ENCODE results near the gene TIMM22. TPM values are rescaled to one million over a fixed set of nuclear protein-coding genes. Genes with fewer than 3 reads are reported as not detected.
A peak's percentile ranks its signal among the peaks of the same experiment; 100 is the strongest.

TIMM22 gene
- total RNA-seq, 1 experiment from 2014 or later: 14.0 TPM

- no peak overlapping the region for H2AFZ ChIP-seq (ENCODE audit: low read depth, low read length, poor library complexity, severe bottlenecking)
- POLR2A ChIA-PET: no interaction called here
- no peak for DNase-seq (ENCODE audit: low read depth, low spot score)
These were observed 5.5 kb downstream of the TIMM22 start for GRCh38 chr17:1002412-1002753.

DNA sequence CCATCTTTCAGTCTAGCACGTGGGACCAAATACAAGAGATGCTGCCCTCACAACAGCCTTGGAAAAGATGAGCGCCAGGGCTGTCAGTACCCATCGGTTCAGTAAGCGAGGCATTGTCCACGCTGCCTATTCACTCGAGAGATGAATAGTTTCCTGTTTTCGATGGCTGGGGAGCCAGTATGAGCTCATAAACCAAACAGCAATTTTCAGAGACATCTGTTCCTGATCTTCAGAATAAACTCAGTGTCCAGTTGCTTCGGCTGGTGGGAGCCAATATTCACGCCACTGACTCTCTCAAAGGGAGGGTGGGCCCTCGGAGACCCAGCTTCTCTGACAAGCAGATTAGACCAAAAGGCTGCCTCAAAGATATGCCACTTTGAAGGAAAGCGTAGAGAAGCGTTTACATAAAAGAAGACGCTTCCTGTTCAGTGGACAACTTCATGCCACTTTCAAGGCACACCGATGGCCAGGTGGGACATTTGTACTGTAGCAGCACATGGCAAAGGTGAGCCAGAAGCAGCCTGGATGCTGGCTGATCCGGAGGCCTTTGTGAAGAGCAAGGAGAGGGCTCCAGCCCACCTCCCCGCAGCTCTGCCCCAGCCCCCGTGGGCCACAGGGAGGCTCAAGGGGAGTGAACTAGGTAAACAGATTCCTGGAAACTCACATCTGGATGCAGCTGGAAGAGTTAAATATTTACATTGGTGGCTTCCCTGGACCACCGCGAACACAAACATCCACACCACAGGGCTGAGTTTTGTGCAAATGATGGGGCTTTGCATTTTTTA, 6.0 kb downstream of the TIMM22 start:
- H3K9me2 ChIP-seq (ENCODE audit: insufficient read depth): no peaks in the 10 kb centered on the region
- TF ChIP-seq SP1 (IDR thresholded peaks at IDR 0.05; ENCODE audit: low read depth) (no peak), ZNF274 (IDR thresholded peaks at IDR 0.05; ENCODE audit: low read depth, low read length) (no peak), POLR2AphosphoS5 (IDR thresholded peaks at IDR 0.05; ENCODE audit: low read depth, low read length) (no peak), CEBPB (IDR thresholded peaks at IDR 0.05; ENCODE audit: low read depth) (no peak)
- TF ChIP-seq, protein P1, sequence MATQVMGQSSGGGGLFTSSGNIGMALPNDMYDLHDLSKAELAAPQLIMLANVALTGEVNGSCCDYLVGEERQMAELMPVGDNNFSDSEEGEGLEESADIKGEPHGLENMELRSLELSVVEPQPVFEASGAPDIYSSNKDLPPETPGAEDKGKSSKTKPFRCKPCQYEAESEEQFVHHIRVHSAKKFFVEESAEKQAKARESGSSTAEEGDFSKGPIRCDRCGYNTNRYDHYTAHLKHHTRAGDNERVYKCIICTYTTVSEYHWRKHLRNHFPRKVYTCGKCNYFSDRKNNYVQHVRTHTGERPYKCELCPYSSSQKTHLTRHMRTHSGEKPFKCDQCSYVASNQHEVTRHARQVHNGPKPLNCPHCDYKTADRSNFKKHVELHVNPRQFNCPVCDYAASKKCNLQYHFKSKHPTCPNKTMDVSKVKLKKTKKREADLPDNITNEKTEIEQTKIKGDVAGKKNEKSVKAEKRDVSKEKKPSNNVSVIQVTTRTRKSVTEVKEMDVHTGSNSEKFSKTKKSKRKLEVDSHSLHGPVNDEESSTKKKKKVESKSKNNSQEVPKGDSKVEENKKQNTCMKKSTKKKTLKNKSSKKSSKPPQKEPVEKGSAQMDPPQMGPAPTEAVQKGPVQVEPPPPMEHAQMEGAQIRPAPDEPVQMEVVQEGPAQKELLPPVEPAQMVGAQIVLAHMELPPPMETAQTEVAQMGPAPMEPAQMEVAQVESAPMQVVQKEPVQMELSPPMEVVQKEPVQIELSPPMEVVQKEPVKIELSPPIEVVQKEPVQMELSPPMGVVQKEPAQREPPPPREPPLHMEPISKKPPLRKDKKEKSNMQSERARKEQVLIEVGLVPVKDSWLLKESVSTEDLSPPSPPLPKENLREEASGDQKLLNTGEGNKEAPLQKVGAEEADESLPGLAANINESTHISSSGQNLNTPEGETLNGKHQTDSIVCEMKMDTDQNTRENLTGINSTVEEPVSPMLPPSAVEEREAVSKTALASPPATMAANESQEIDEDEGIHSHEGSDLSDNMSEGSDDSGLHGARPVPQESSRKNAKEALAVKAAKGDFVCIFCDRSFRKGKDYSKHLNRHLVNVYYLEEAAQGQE (IDR thresholded peaks at IDR 0.05; ENCODE audit: low read depth): no peak
- TF ChIP-seq, protein P2, sequence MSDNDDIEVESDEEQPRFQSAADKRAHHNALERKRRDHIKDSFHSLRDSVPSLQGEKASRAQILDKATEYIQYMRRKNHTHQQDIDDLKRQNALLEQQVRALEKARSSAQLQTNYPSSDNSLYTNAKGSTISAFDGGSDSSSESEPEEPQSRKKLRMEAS (IDR thresholded peaks at IDR 0.05): no peak
- peaks cover 4% of the 10 kb centered on the region; the same call in 1 of the 2 replicates for H4K20me1 ChIP-seq (ENCODE audit: insufficient read depth)
- ATAC-seq: no peak
- no peaks in the 10 kb centered on the region for H3K9me3 ChIP-seq (ENCODE audit: control insufficient read depth in 1 of 2, insufficient read depth in 1 of 2, low read depth in 1 of 2, low read length in 2 of 2)
- H3K9ac ChIP-seq (ENCODE audit: low read length): no peak overlapping the region
- H3K4me3 ChIP-seq (replicated peaks in 1 of 2; ENCODE audit: low read depth in 1 of 2, low read length in 2 of 2): no peak overlapping the region
- no peaks in the 10 kb centered on the region for H3K27me3 ChIP-seq (ENCODE audit: insufficient read depth, low read length)
- no peak for DNase-seq (ENCODE audit: low read depth, low spot score)
- POLR2A ChIA-PET: no interaction called here
- BruUV-seq (replicated peaks): no TSS peak
- CTCF ChIA-PET: no interaction called here
- H3K79me2 ChIP-seq (ENCODE audit: insufficient read depth, low read length): peaks cover 24% of the 10 kb centered on the region
- RAD21 ChIA-PET (ENCODE audit: low non-redundant PET in 1 of 2, low total read pairs in 2 of 2, uncharacterized antibody in 2 of 2, unreplicated experiment in 2 of 2): no interaction called here
- no peak overlapping the region for H3K4me2 ChIP-seq (ENCODE audit: low read length)
- H3K4me1 ChIP-seq (ENCODE audit: control insufficient read depth in 1 of 2, insufficient read depth in 2 of 2, low read length in 2 of 2): peaks cover 7 to 9% of the 10 kb centered on the region in 2 experiments; a peak in 3 of 4 replicates
- no peak overlapping the region for H3K27ac ChIP-seq (ENCODE audit: low read depth, low read length)
- intact Hi-C loops (cut with micrococcal nuclease): no loop called here
- H3K36me3 ChIP-seq (ENCODE audit: control insufficient read depth in 1 of 2, insufficient read depth in 2 of 2, low read length in 2 of 2): peaks cover 29 to 33% of the 10 kb centered on the region in 2 experiments
- H2AFZ ChIP-seq (ENCODE audit: low read depth, low read length, poor library complexity, severe bottlenecking): no peak overlapping the region

More at GRCh38 chr17:1002412-1002753, 5.5 kb downstream of the TIMM22 start:
- ChIA-PET RAD21 (ENCODE audit: low non-redundant PET in 1 of 2, low total read pairs in 2 of 2, uncharacterized antibody in 2 of 2, unreplicated experiment in 2 of 2) (no interaction called here), CTCF (no interaction called here)
- Histone ChIP-seq H3K9me3 (ENCODE audit: control insufficient read depth in 1 of 2, insufficient read depth in 1 of 2, low read depth in 1 of 2, low read length in 2 of 2) (no peaks in the 10 kb centered on the region), H3K36me3 (ENCODE audit: control insufficient read depth in 1 of 2, insufficient read depth in 2 of 2, low read length in 2 of 2) (peaks cover 29 to 33% of the 10 kb centered on the region in 2 experiments), H3K4me2 (ENCODE audit: low read length) (no peak overlapping the region), H3K9me2 (ENCODE audit: insufficient read depth) (no peaks in the 10 kb centered on the region), H4K20me1 (ENCODE audit: insufficient read depth) (peaks cover 4% of the 10 kb centered on the region; the same call in 1 of the 2 replicates), H3K79me2 (ENCODE audit: insufficient read depth, low read length) (peaks cover 30% of the 10 kb centered on the region), H3K4me1 (ENCODE audit: control insufficient read depth in 1 of 2, insufficient read depth in 2 of 2, low read length in 2 of 2) (peaks cover 8 to 12% of the 10 kb centered on the region in 2 experiments; a peak in 3 of 4 replicates), H3K27ac (ENCODE audit: low read depth, low read length) (no peak overlapping the region), H3K27me3 (ENCODE audit: insufficient read depth, low read length) (no peaks in the 10 kb centered on the region), H3K4me3 (replicated peaks in 1 of 2; ENCODE audit: low read depth in 1 of 2, low read length in 2 of 2) (no peak overlapping the region), H3K9ac (ENCODE audit: low read length) (no peak overlapping the region)
- intact Hi-C loops (cut with micrococcal nuclease): no loop called here
- no peak for ATAC-seq
- no TSS peak for BruUV-seq (replicated peaks)
- TF ChIP-seq POLR2AphosphoS5 (IDR thresholded peaks at IDR 0.05; ENCODE audit: low read depth, low read length) (0 out of 2 replicates have a peak, but pooled peaks have one; percentile 11), CBX3 (IDR thresholded peaks at IDR 0.05; ENCODE audit: low read depth) (no peak)

All from HCT116 (cell line).